GM19099 (cell line): Measurements from ENCODE around the gene PARD6G.

Source experiments
- POLR2A ChIP-seq: IDR thresholded peaks from 3 replicates; pipeline ENCODE4 v1.6.1; 2011; ENCODE audit warnings: low read depth; ENCODE audit not compliant: insufficient read length; ENCODE audit errors: extremely low read depth

Gene PARD6G

DNA sequence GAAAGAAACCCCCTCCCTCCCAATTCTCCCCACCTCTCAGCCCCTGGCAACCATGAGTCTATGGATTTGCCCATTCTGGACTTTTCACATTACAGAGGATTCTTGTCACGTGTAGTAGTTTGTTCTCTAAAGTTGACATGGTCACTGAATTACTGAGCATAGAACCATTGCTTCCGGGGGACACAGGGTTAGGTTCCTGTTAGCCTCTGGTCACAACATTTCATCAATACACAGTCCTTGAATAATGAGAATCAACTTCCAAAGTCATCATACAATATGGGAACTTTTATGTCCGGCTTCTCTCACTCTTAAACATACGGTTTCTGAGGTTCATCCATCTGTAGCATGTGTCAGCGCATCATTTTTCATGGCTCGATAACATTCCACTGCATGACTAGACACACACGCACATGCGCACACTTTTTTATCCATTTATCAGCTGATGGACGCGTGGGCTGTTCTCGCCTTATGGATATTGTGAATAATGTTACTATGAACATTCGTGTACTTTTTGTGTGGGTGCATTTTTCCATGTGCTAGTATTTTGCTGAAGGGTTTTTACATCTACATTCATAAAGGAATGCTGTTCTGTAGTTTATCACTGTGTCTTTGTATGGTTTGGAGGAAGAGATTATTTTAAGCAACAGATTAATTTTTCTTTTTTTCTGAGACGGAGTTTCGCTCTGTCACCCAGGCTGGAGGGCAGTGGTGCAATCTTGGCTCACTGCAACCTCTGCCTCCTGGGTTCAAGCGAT lies 48.1 kb downstream of the PARD6G start:
- no peak for TF ChIP-seq POLR2A

DNA sequence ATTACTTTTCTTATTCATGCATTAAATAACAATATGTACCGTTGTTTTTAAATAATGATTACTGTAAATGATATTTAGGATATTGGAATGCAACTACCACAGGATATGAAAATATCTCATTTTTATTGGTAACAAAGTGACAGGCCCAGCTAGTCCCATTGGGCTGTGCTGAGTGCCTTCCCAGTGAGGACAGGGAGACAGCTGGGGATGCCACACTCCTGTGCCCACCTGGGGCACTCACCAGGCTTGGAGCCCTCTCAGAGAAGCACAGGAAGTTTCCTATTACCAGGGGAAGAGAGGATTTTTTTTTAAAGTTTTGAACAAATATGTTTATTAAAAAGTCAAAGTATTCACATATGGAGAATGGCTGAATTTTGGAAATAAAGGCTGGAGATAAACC lies 48.9 kb downstream of the PARD6G start:
- no peak for TF ChIP-seq POLR2A

- no peak for TF ChIP-seq POLR2A
These were observed 49.8 kb downstream of the PARD6G start for GRCh38 chr18:80197528-80197927.

GRCh38 chr18:80196528-80197320 lies 50.6 kb downstream of the PARD6G start:
- no peak for TF ChIP-seq POLR2A

- TF ChIP-seq POLR2A: peak; percentile 52
These were observed 52.3 kb downstream of the PARD6G start for GRCh38 chr18:80194874-80195570.

DNA sequence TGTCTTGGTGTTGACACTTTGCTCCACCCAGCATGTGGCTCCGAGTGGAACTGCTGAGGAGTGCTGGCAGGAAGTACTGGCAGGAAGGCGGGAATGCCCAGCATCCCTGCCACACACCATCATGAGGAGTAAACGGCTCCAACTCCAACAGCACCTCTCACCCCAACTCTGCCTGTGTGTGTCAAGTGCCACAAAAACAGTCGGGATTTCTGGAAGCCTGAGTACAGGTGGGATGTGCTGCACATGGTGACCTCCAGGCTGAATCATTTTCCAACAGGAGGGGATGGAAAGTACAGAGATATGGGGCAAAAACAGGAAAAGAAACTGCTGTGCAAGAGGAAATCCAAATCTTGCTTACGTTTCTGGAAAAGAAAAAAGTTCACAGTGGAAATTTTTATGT lies 53.6 kb downstream of the PARD6G start:
- no peak for TF ChIP-seq POLR2A

GRCh38 chr18:80192653-80193385 lies 54.5 kb downstream of the PARD6G start:
- no peak for TF ChIP-seq POLR2A

DNA sequence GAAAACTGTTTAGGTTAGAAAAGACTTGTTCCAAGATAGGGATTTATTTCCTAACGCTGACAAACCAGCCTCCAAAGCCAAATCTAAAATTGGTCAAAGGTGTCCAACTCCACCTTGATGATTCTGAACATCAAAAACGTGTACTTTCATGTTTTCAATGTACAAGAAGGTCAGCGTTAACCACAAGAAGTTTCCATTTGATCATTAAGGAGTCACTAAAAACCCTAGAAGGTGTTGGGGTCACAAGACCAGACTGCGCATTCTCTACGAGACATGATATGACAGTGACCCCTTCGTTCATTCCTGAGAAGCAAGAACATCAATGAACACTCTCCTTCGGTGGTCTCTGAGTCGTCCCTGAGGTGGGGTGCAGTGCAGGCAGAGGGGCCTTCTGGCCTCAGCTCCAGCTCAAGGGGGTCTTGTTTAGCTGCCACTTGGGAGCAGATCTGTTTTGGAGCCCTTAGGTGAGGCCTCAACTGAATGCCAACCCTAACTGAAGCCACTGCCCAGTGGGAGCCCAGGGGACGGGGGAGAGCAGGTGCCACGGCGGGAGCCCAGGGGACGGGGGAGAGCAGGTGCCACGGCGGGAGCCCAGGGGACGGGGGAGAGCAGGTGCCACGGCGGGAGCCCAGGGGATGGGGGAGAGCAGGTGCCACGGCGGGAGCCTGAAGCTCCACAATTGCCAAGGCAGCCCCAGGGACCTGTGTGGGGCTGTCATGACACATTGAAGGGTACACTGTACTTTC lies 55.2 kb downstream of the PARD6G start:
- TF ChIP-seq POLR2A: no peak

GRCh38 chr18:80191264-80191663 lies 56.0 kb downstream of the PARD6G start:
- TF ChIP-seq POLR2A: no peak

DNA sequence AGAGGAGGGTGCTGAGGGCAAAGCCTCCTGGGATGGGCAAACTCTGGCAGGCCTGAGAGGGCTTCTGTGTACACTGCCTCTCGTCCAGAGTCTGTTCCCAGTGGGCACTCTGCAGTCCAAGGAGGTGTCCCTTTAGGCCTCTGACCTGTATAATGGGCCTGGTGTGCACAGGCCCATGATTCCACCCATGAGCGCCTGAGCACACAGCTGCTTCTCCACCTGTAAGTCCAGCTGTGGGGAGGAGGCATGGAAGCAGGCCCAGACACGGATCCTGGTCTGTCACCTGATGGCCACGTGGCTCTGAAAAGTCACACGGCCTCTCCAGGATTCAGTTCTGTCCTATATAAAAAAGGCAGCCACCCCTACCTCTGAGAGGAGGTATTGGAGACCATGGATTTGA lies 57.0 kb downstream of the PARD6G start:
- no peak for TF ChIP-seq POLR2A

DNA sequence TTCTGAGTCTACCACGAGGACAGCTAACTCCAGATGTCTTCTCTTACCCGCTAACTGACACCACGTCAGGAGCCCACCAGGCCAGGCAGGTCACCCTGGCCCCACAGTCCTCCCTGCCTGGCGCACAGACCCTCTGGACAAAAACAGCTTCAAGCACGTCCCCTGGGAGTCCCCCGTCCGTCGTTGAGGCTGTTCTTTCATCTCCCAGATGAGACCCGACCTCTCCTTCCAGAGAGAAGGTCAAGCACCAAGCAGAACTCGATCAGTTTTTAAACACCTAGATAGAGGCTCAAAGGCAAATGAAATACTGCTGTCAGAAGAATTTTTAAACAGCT lies 57.8 kb downstream of the PARD6G start:
- no peak for TF ChIP-seq POLR2A

GRCh38 chr18:80188643-80189530 lies 58.4 kb downstream of the PARD6G start:
- no peak for TF ChIP-seq POLR2A

GRCh38 chr18:80187956-80188642 lies 59.2 kb downstream of the PARD6G start:
- no peak for TF ChIP-seq POLR2A
